SK-MEL-5 (cell line): ENCODE results near the gene GNG13. TPM values are rescaled to one million over a fixed set of nuclear protein-coding genes. Genes with fewer than 3 reads are reported as not detected.

Source experiments
- DNase-seq: peaks from one replicate; pipeline ENCODE4 v3.0.0-alpha.2; 2016; ENCODE audit warnings: low read depth, low spot score
- in situ Hi-C: cut with HindIII; loops from 2 replicates; pipeline ENCODE4 v1.10.0; 2016; ENCODE audit warnings: low sequenced_read_pairs, high pct_unique_total_duplicates, low pct_unique_long_range_greater_than_20kb
- total RNA-seq: library from RNA; depleted of rRNA; stranded (reverse); fragments of >200 nt; shearing (Covaris generic); gene quantifications from 2 replicates; pipeline ENCODE4 v1.2.3, GENCODE V29; 2014

GNG13 gene
- total RNA-seq, 1 experiment from 2014 or later: not detected

GRCh38 chr16:801584-802363, 1.2 kb upstream of the GNG13 start:
- in situ Hi-C loops: no loop called here

GRCh38 chr16:800834-801511, 439 bp upstream of the GNG13 start:
- no peak for DNase-seq
- in situ Hi-C loops: no loop called here

More at GRCh38 chr16:801584-802363, 1.2 kb upstream of the GNG13 start:
- DNase-seq: no peak

GRCh38 chr16:799111-799947, 1.2 kb downstream of the GNG13 start:
- in situ Hi-C loops: no loop called here
- no peak for DNase-seq

- in situ Hi-C loops: no loop called here
- no peak for DNase-seq
These were observed 1.9 kb downstream of the GNG13 start for GRCh38 chr16:798666-799065.

GRCh38 chr16:797686-798085, 2.8 kb downstream of the GNG13 start:
- no peak for DNase-seq
- in situ Hi-C loops: no loop called here

GRCh38 chr16:797120-797420, 3.5 kb downstream of the GNG13 start:
- in situ Hi-C loops: no loop called here

GRCh38 chr16:796296-797119, 4.0 kb downstream of the GNG13 start:
- in situ Hi-C loops: no loop called here
- no peak for DNase-seq

More at GRCh38 chr16:797120-797420, 3.5 kb downstream of the GNG13 start:
- DNase-seq: peak; percentile 36

- DNase-seq: no peak
- in situ Hi-C loops: no loop called here
These were observed 4.8 kb downstream of the GNG13 start for GRCh38 chr16:795580-796229.

- no peak for DNase-seq
- in situ Hi-C loops: no loop called here
These were observed 5.6 kb downstream of the GNG13 start for GRCh38 chr16:794853-795466.

- in situ Hi-C loops: no loop called here
- no peak for DNase-seq
These were observed 6.3 kb downstream of the GNG13 start for GRCh38 chr16:794091-794822.

- in situ Hi-C loops: no loop called here
- no peak for DNase-seq
These were observed 7.1 kb downstream of the GNG13 start for GRCh38 chr16:793414-793813.

GRCh38 chr16:792221-792995, 8.1 kb downstream of the GNG13 start:
- in situ Hi-C loops: no loop called here
- no peak for DNase-seq

- no peak for DNase-seq
- in situ Hi-C loops: no loop called here
These were observed 9.4 kb downstream of the GNG13 start for GRCh38 chr16:791131-791530.

- DNase-seq: no peak
- in situ Hi-C loops: no loop called here
These were observed 10.4 kb downstream of the GNG13 start for GRCh38 chr16:790086-790485.

GRCh38 chr16:789191-789850, 11.2 kb downstream of the GNG13 start:
- no peak for DNase-seq
- in situ Hi-C loops: no loop called here
